Dedifferentiated amniotic fluid mesenchymal stem cell (primary cell): ENCODE measurements around the gene CD3G.
"Not testable (repeated sequence)": the region's sequence is repeated elsewhere in the genome, so short reads cannot be mapped to it uniquely, and the experiment has no call there.

ENCODE experiments used
- DNase-seq: peaks from one replicate; pipeline ENCODE4 v3.0.0-alpha.2; 2016; ENCODE audit errors: extremely low spot score

Gene CD3G

GRCh38 chr11:118343981-118344515 lies at the start of gene CD3G:
TSS of gene CD3G (plus strand) at chr11:118344344. CDS start at chr11:118344424, 80 bp downstream.
- no peak for DNase-seq

- no peak for DNase-seq
These were observed 48.9 kb upstream of the CD3G start for GRCh38 chr11:118295199-118295598.

GRCh38 chr11:118295815-118296454 lies 48.2 kb upstream of the CD3G start:
- DNase-seq: no peak

GRCh38 chr11:118301600-118302195 lies 42.4 kb upstream of the CD3G start:
- DNase-seq: no peak

- DNase-seq: no peak
These were observed 39.9 kb upstream of the CD3G start for GRCh38 chr11:118304227-118304567.

- DNase-seq: no peak
These were observed 39.4 kb upstream of the CD3G start, which contains the start of gene CD3E for GRCh38 chr11:118304568-118305248. TSS of gene CD3E (plus strand) at chr11:118304730. CDS start at chr11:118304953, 223 bp downstream.

GRCh38 chr11:118305726-118306125 lies 38.4 kb upstream of the CD3G start:
- DNase-seq: no peak

- no peak for DNase-seq
These were observed 37.6 kb upstream of the CD3G start for GRCh38 chr11:118306556-118306955.

- not testable (repeated sequence) for DNase-seq
These were observed 35.1 kb upstream of the CD3G start for GRCh38 chr11:118308995-118309528.

GRCh38 chr11:118310271-118310670 lies 33.9 kb upstream of the CD3G start:
- DNase-seq: no peak

GRCh38 chr11:118310781-118311485 lies 33.2 kb upstream of the CD3G start:
- no peak for DNase-seq

GRCh38 chr11:118311518-118311917 lies 32.6 kb upstream of the CD3G start:
- no peak for DNase-seq

- DNase-seq: no peak
These were observed 31.8 kb upstream of the CD3G start for GRCh38 chr11:118312328-118312727.

- DNase-seq: no peak
These were observed 30.9 kb upstream of the CD3G start for GRCh38 chr11:118313242-118313641.

GRCh38 chr11:118314988-118315411 lies 29.1 kb upstream of the CD3G start:
- no peak for DNase-seq

- DNase-seq: no peak
These were observed 26.0 kb upstream of the CD3G start for GRCh38 chr11:118318124-118318523.

- DNase-seq: no peak
These were observed 25.4 kb upstream of the CD3G start for GRCh38 chr11:118318581-118319336.

- DNase-seq: no peak
These were observed 24.8 kb upstream of the CD3G start for GRCh38 chr11:118319337-118319707.

- no peak for DNase-seq
These were observed 23.6 kb upstream of the CD3G start for GRCh38 chr11:118320515-118320914.

GRCh38 chr11:118321386-118322082 lies 22.6 kb upstream of the CD3G start:
- no peak for DNase-seq

GRCh38 chr11:118322721-118323120 lies 21.4 kb upstream of the CD3G start:
- no peak for DNase-seq
